NCI-H128 (cell line): Measurements from ENCODE around the gene EPOP.

Source experiments
- DNase-seq: peaks from one replicate; lab custom pipeline; 2025; ENCODE audit not compliant: unreplicated experiment; lab: John Stamatoyannopoulos, UW

Gene EPOP

GRCh38 chr17:38674749-38675615, at the start of gene EPOP:
Gene EPOP, minus strand, starts transcription at chr17:38674957. Its CDS starts 462 bp downstream, at chr17:38674495.
- peak; percentile 54 for DNase-seq

DNA sequence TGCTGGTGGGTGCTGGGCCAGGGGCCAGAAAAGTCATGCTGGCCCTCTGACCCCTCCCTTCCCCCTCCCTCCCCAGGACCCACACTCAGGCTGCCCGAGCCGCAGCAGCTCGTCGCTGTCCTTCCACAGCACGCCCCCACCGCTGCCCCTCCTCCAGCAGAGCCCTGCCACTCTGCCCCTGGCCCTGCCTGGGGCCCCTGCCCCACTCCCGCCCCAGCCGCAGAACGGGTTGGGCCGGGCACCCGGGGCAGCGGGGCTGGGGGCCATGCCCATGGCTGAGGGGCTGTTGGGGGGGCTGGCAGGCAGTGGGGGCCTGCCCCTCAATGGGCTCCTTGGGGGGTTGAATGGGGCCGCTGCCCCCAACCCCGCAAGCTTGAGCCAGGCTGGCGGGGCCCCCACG, 47.0 kb upstream of the EPOP start:
- DNase-seq: no peak

DNA sequence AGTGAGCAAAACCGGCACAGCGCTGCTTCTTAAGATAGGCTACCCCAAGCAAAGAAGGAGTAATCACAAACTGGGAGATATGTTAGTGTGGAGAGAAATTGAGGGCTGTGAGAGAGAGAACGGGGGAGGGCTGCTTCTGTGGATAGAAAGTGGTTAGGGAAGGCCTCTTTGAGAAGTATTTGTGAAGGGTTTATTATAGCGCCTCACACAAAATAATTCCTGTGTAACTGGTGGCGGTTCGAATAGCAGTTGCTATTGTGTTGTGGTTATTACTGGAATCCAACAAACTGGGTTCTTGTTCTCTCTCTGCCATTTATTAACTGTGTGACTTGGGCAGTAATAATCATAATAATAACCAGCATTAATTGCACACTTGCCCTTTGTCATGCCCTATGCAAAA, 46.2 kb upstream of the EPOP start:
- DNase-seq: no peak

DNA sequence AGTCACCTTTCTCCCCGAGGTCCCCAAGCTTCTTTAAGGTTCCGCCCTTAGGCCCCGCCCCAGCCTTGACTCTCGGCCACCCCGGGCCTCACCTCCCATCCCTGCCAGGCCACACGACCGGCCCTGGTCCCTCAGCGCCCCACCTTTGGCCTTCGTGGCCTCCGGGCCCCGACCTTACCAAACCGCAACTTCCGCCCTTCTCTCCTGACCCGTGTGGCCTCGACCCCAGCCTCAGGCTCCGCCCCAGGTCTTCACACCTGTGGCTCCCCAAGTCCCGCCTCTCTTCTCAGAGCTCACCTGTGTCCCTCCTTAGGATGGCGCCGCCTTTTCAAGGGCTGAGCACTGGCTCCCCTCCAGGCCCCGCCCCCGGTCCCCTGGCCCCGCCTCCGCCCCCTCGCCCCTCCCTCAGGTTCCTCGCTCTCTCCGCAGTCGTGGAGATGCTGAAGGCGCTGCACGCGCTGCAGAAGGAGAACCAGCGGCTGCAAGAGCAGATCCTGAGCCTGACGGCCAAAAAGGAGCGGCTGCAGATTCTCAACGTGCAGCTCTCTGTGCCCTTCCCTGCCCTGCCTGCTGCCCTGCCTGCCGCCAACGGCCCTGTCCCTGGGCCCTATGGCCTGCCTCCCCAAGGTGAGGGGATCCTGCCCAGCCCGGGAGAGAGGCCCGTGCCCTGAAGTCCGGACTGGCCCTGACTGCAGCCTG, 45.3 kb upstream of the EPOP start:
- no peak for DNase-seq

DNA sequence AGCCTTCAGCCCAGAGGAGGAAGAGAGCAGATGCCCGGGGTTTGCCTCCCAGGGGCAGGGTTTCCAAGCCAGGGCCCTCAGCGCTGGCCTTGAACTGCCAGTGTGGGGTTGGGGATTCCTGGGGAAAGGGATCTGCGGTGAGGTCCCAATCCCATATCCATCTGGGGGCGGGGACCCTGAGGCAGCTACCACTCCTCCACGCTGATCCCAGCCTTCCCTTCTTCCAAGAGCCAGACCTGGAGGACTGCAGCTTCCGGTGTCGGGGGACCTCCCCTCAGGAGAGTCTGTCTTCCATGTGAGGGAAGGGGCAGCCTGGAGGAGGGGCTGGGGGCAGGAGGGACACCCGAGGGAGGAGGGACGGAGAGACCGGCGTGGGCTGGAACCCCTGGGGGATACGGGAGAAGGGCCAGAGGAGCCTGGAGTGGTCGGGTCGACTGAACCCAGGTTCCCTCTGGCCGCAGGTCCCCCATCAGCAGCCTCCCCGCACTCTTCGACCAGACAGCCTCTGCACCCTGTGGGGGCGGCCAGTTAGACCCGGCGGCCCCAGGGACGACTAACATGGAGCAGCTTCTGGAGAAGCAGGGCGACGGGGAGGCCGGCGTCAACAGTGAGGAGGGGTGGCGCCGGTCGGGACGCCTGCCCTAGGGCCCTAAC, 44.7 kb upstream of the EPOP start:
- no peak for DNase-seq

- DNase-seq: no peak
These were observed 42.5 kb upstream of the EPOP start for GRCh38 chr17:38717139-38717745.

GRCh38 chr17:38716368-38717005, 41.7 kb upstream of the EPOP start:
- no peak for DNase-seq

DNA sequence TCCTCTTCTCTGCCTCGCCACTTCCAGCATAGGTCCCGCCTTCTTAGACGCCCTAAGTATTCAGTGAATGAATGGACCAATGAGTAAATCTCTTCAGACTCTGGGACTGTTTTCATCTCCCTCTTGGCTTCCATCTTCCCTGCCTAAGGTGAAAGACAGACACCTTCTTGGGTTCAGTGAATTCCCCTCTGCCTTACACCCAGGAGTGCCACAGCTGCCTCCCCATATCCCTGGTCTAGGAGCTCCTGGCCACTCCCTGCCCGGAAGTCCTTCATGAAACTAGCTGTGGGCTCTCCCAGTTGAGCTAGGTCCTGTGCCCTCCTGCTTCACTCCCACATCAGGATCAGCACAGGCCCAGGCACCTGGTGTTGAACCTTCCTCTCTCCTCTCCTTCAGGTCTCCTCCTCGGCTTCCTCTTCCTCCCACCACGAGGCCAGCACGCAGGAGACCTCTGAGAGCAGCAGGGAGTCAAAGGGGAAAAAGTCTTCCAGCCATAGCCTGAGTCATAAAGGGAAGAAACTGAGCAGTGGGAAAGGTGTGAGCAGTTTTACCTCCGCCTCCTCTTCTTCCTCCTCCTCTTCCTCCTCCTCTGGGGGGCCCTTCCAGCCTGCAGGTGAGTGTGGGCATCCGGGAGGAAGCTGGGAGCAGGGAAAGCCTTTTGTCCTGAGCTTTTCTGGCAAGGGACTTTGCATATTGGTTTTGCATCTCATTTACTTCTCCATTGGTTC, 40.6 kb upstream of the EPOP start:
- DNase-seq: no peak

DNA sequence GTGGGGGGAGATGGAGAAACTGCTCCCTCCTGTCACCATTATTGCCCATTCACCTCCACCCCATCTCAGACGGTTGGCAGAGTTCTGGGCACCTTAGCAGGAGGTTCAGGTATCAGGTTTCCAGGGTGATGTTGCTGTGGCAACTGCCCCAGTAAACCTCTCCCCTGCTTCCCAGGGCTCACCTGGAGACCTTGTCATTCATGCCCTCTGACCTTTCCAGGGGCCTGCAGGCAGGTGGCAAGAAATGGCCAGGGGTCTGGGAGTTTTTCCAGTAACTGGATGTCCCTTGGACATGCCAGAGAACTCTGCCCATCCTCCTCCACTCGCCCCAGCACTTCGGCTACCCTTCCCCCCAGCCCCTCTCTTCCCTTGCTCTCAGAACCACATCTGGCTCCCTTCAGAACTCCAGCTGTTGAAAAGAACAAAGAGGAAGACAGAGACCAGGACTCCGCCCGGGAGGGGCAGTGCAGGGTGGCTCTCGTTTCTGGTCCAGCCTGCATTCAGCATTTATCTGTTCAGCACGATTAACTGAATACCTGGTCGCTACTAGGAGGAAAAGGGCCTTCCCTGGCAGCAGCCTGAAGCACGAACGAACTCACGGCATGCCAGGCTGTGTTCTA, 38.8 kb upstream of the EPOP start:
- no peak for DNase-seq

DNA sequence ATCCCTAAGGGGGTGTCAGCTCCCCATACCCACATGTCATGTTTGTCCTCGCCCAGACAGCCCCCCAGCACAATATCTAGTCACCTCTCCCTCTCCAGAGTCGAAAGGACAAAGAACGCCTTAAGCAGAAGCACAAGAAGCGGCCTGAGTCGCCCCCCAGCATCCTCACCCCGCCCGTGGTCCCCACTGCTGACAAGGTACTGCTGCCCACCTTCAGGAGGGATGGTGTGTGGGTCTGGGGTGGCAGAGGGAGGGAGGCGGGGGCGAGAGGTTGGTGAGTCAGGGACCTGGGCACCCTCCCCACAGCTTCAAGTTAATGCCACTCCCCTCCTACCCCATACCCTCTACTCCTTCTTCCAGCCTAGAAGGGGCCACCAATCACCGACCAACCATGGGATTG, 37.8 kb upstream of the EPOP start:
- no peak for DNase-seq

GRCh38 chr17:38711792-38712571, 37.2 kb upstream of the EPOP start:
- DNase-seq: no peak

GRCh38 chr17:38710985-38711384, 36.2 kb upstream of the EPOP start:
- DNase-seq: no peak

DNA sequence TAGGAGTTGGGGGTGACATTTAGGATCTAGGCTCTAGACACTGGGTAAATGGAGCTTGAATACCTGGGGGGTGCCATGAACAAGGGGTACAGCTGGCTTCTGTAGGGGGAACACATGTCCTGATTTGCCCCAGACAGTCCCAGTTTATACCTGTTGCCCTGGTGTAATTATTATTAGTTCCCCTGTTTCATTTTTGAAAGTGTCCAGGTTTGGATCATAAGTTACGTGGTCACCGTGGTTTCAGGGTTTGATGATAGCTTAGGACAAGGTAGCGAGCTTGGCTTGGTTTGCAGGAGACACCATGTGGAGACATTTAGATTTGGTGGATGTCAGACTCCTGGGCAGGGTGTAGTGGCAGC, 35.8 kb upstream of the EPOP start:
- no peak for DNase-seq

DNA sequence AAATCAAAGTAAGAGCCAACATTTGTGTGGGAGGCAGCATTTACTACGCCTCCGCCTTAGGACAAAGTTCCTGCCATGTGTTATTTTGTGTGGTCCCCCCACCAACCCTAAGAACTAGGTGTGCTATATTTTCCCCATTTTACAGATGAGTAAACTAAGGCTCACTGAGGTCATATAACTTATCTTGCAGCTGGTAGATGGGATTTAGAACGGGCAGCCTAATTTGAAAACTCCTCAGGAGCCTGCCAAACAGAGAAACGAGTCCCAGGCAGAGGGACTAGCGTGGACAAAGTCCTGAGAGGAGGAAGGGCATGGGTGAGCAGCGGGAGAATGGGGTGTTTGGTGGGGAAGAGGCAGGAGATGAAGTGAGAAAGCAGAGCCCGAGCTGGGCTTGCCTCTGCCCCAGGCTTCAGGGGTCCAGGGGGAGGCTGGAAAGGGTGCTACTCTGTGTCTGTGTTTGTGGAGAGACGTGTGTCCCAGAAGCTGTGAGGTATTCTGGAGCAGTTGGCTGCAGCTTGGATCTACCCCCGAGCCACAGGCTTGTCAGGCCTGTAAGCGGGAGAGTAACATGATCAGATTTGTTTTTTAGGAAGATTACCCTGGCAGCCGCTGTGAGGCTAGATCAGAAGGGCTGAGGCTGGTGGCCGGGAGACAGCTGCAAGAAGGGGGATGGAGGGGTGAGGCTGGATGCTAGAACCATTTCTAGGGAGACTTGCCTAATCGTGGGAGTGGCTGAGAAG, 35.3 kb upstream of the EPOP start:
- DNase-seq: no peak

DNA sequence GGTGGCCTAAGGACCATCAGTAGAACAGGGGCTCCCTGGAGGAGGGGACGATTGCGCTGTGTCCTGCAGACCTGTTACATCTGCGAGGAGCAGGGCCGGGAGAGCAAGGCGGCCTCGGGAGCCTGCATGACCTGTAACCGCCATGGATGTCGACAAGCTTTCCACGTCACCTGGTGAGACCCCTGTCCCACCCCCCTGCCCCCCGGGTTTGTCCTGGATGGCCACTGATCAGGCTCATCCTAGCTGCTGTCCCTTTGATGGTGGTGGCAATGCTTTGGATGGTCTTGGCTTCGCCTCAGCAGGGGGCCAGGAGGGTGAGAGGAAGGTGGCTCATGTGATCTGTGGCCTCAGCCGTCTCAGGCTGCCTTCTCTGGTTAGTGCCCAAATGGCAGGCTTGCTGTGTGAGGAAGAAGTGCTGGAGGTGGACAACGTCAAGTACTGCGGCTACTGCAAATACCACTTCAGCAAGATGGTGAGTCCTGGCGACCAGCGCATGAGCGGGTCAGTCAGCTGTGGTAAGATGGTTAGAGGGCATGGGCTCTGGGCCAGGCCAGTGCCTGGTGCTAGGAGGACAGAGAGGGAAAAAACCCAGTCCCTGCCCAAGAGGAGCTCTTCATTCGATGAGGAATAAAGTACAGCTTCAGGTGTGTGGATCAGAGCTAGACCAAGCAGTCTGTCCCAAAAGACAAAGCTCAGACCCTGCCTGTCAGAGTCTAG, 34.5 kb upstream of the EPOP start:
- DNase-seq: no peak

GRCh38 chr17:38707678-38708351, 33.1 kb upstream of the EPOP start:
- DNase-seq: no peak

GRCh38 chr17:38706505-38707216, 31.9 kb upstream of the EPOP start:
- DNase-seq: no peak
